ENCODE measurements around the gene GPAT3.

GPAT3 gene

DNA sequence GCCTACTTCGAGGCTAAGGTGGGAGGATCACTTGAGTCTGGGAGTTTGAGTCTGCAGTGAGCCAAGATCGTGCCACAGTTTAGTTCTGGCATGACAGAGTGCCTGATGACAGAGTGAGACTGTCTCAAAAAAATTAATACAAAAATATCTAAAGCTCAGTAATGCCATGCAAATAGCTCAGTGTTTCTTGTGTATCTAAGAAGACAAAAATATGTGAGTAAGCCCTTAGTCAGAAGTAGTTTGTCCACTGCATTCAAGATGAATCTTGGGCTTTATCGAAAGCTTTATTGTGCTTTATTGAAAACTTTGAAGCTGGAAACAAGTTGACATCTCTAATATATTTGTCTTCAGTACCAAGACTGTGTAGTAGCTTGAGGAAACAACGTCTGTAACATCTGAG, 115.9 kb downstream of the GPAT3 start:
- DNase-seq, result no peak

All from NCI-H1092 treated with DMSO at 0.1 percent for 48 hours (cell line).